Caco-2 (cell line): ENCODE data around the gene FAM13A. TPM values are rescaled to one million over a fixed set of nuclear protein-coding genes. Genes with fewer than 3 reads are reported as not detected.

Source experiments
- BruUV-seq: library from RNA; stranded (reverse); fragments of 400-500 nt; replicated peaks from 2 replicates; lab custom pipeline; 2021; lab: Mats Ljungman, UMichigan
- CTCF ChIA-PET: fragments of 300-600 bp; sonication (Branson Sonifier 250); formaldehyde crosslinking; loops from one replicate; lab custom pipeline; 2022; ENCODE audit warnings: antibody characterized with exemption; lab: Charles Lee
- POLR2A ChIA-PET: fragments of 300-600 bp; sonication (Branson Sonifier 250); formaldehyde crosslinking; loops from one replicate; lab custom pipeline; 2022; ENCODE audit warnings: antibody characterized with exemption; lab: Charles Lee
- DNase-seq, 2 experiments: peaks; one replicate each; pipeline versions ENCODE4 v3.0.0 to v3.0.0-alpha.2; 2020 to 2022
- H3K27me3 ChIP-seq: replicated peaks from 2 replicates; pipeline ENCODE4 v1.6.0; 2011; ENCODE audit warnings: low read length; ENCODE audit not compliant: control insufficient read depth, insufficient read depth
- H3K36me3 ChIP-seq: 2 replicates; pipeline ENCODE4 v1.5.1; 2011; ENCODE audit warnings: low read length; ENCODE audit not compliant: control insufficient read depth, insufficient read depth
- H3K4me1 ChIP-seq: fragments of 250-450 bp; sonication (Bioruptor Pico); 2 replicates; pipeline ENCODE4 v1.5.1; 2020; ENCODE audit warnings: mild to moderate bottlenecking
- H3K4me3 ChIP-seq: 2 replicates; pipeline ENCODE4 v1.5.1; 2011; ENCODE audit warnings: low read depth, mild to moderate bottlenecking, control low read depth, low read length
- H3K9me3 ChIP-seq: fragments of 250-450 bp; sonication (Bioruptor Pico); 2 replicates; pipeline ENCODE4 v1.5.1; 2020; ENCODE audit warnings: mild to moderate bottlenecking, moderate library complexity
- H3K27ac Mint-ChIP-seq: one replicate; pipeline ENCODE4 v1.8.0; 2022; ENCODE audit warnings: mixed read lengths; ENCODE audit not compliant: unreplicated experiment
- H3K27me3 Mint-ChIP-seq: one replicate; pipeline ENCODE4 v1.8.0; 2022; ENCODE audit warnings: mixed read lengths; ENCODE audit not compliant: insufficient read depth, unreplicated experiment
- H3K36me3 Mint-ChIP-seq: one replicate; pipeline ENCODE4 v1.8.0; 2022; ENCODE audit warnings: mild to moderate bottlenecking, mixed read lengths; ENCODE audit not compliant: insufficient read depth, unreplicated experiment
- H3K4me1 Mint-ChIP-seq: one replicate; pipeline ENCODE4 v1.8.0; 2022; ENCODE audit warnings: low read depth, mixed read lengths; ENCODE audit not compliant: unreplicated experiment
- H3K4me3 Mint-ChIP-seq: one replicate; pipeline ENCODE4 v1.8.0; 2022; ENCODE audit warnings: mild to moderate bottlenecking, moderate library complexity, mixed read lengths; ENCODE audit not compliant: unreplicated experiment
- H3K9me3 Mint-ChIP-seq: one replicate; pipeline ENCODE4 v1.8.0; 2022; ENCODE audit warnings: mixed read lengths; ENCODE audit not compliant: unreplicated experiment
- CTCF ChIP-seq, 2 experiments: fragments of 200-600 bp in 1 of 2; IDR thresholded peaks; 1 replicate in 1 of 2; 2 replicates in 1 of 2; pipeline versions ENCODE4 v1.5.1 to v1.8.0; 2011 to 2022; ENCODE audit warnings: antibody characterized with exemption in 1 of 2, control low read depth in 1 of 2, inconsistent platforms in 1 of 2, low read depth in 1 of 2, low read length in 1 of 2, mild to moderate bottlenecking in 1 of 2, moderate library complexity in 1 of 2; ENCODE audit not compliant: insufficient read depth in 1 of 2, severe bottlenecking in 1 of 2, unreplicated experiment in 1 of 2
- intact Hi-C: fragments of 100-400 bp; cut with micrococcal nuclease; formaldehyde crosslinking; loops from one replicate; pipeline ENCODE4 v1.10.0; 2022; ENCODE audit not compliant: unreplicated experiment
- total RNA-seq: library from RNA; stranded (reverse); gene quantifications from 2 replicates; pipeline ENCODE4 v1.2.3, GENCODE V29; 2022

FAM13A gene
- total RNA-seq, 1 experiment from 2014 or later: 11.0 TPM

GRCh38 chr4:88759895-88760290 lies 297.1 kb downstream of the FAM13A start:
- DNase-seq: no peak
- Histone ChIP-seq H3K4me3 (no peak overlapping the region), H3K4me1 (peaks cover 6% of the 10 kb centered on the region), H3K9me3 (no peaks in the 10 kb centered on the region), H3K36me3 (no peaks in the 10 kb centered on the region; the same call in 1 of the 2 replicates), H3K27me3 (no peaks in the 10 kb centered on the region)
- Mint-ChIP-seq H3K4me1 (no peaks in the 10 kb centered on the region), H3K27me3 (no peaks in the 10 kb centered on the region), H3K27ac (no peak overlapping the region), H3K36me3 (no peaks in the 10 kb centered on the region), H3K9me3 (no peaks in the 10 kb centered on the region), H3K4me3 (no peak overlapping the region)
- no TSS peak for BruUV-seq
- POLR2A ChIA-PET: no interaction called here
- CTCF ChIA-PET: no interaction called here
- intact Hi-C loops: no loop called here
- no peak for TF ChIP-seq CTCF (IDR thresholded peaks at IDR 0.05; ENCODE audit: insufficient read depth in 1 of 2, low read depth in 1 of 2, low read length in 1 of 2, severe bottlenecking in 1 of 2, unreplicated experiment in 1 of 2)

GRCh38 chr4:88759039-88759894 lies 297.7 kb downstream of the FAM13A start:
- no TSS peak for BruUV-seq
- Histone ChIP-seq H3K4me1 (peaks cover 12% of the 10 kb centered on the region), H3K9me3 (no peaks in the 10 kb centered on the region), H3K27me3 (no peaks in the 10 kb centered on the region), H3K36me3 (no peaks in the 10 kb centered on the region; the same call in 1 of the 2 replicates), H3K4me3 (no peak overlapping the region)
- no peak for TF ChIP-seq CTCF (IDR thresholded peaks at IDR 0.05; ENCODE audit: insufficient read depth in 1 of 2, low read depth in 1 of 2, low read length in 1 of 2, severe bottlenecking in 1 of 2, unreplicated experiment in 1 of 2)
- H3K27me3 Mint-ChIP-seq: no peaks in the 10 kb centered on the region
- no peak for DNase-seq
- POLR2A ChIA-PET: no interaction called here
- intact Hi-C loops: no loop called here
- no peak overlapping the region for H3K4me3 Mint-ChIP-seq
- no peaks in the 10 kb centered on the region for H3K4me1 Mint-ChIP-seq
- CTCF ChIA-PET: interaction anchor here (1.2 kb wide), 1 partner anchor 86 kb away, joined by 3 read pairs; no protein-coding TSS in a partner anchor
- no peaks in the 10 kb centered on the region for H3K9me3 Mint-ChIP-seq
- no peak overlapping the region for H3K27ac Mint-ChIP-seq
- no peaks in the 10 kb centered on the region for H3K36me3 Mint-ChIP-seq

- no peak for TF ChIP-seq CTCF (IDR thresholded peaks at IDR 0.05; ENCODE audit: insufficient read depth in 1 of 2, low read depth in 1 of 2, low read length in 1 of 2, severe bottlenecking in 1 of 2, unreplicated experiment in 1 of 2)
- Histone ChIP-seq H3K9me3 (no peaks in the 10 kb centered on the region), H3K4me3 (no peak overlapping the region), H3K4me1 (peaks cover 20% of the 10 kb centered on the region), H3K36me3 (no peaks in the 10 kb centered on the region; the same call in 1 of the 2 replicates), H3K27me3 (no peaks in the 10 kb centered on the region)
- Mint-ChIP-seq H3K4me3 (no peak overlapping the region), H3K4me1 (peaks cover 10% of the 10 kb centered on the region), H3K27ac (no peak overlapping the region), H3K36me3 (no peaks in the 10 kb centered on the region), H3K27me3 (no peaks in the 10 kb centered on the region), H3K9me3 (no peaks in the 10 kb centered on the region)
- no peak for DNase-seq
- ChIA-PET CTCF (interaction anchor here (1.2 kb wide), 1 partner anchor 85 kb away, joined by 3 read pairs; no protein-coding TSS in a partner anchor), POLR2A (no interaction called here)
- intact Hi-C loops: no loop called here
- no TSS peak for BruUV-seq
These were observed 298.7 kb downstream of the FAM13A start for GRCh38 chr4:88758264-88758663.
